ENCODE measurements around the gene DCST2.
A peak's percentile ranks its signal among the peaks of the same experiment; 100 is the strongest.

DCST2 gene

GRCh38 chr1:155013632-155014031 lies 19.9 kb downstream of the DCST2 start:
- H3K36me3 ChIP-seq (ENCODE audit: insufficient read depth, insufficient read length, low read length) = peaks cover 24% of the 10 kb centered on the region
- H3K27me3 ChIP-seq (ENCODE audit: insufficient read depth, insufficient read length) = no peaks in the 10 kb centered on the region
- peaks cover 35% of the 10 kb centered on the region for H3K4me1 ChIP-seq (ENCODE audit: insufficient read depth, insufficient read length)
- DNase-seq (ENCODE audit: low read depth, low spot score) = no peak
- H3K4me3 ChIP-seq (ENCODE audit: insufficient read length, low read depth) = no peak overlapping the region
- H3K9me3 ChIP-seq (ENCODE audit: insufficient read depth, low read length) = peaks cover 38% of the 10 kb centered on the region; the same call in 1 of the 2 replicates
- TF ChIP-seq SUZ12 (IDR thresholded peaks at IDR 0.05; ENCODE audit: extremely low read depth, insufficient read depth, insufficient read length) (no peak), YY1 (IDR thresholded peaks at IDR 0.05; ENCODE audit: insufficient read depth, insufficient read length) (no peak), ZNF274 (IDR thresholded peaks at IDR 0.05; ENCODE audit: low read depth, low read length) (no peak)
- no peak overlapping the region for H3K9ac ChIP-seq (ENCODE audit: insufficient read length, low read depth)

- peaks cover 39% of the 10 kb centered on the region for H3K4me1 ChIP-seq (ENCODE audit: insufficient read depth, insufficient read length)
- peaks cover 24% of the 10 kb centered on the region for H3K36me3 ChIP-seq (ENCODE audit: insufficient read depth, insufficient read length, low read length)
- no peak overlapping the region for H3K4me3 ChIP-seq (ENCODE audit: insufficient read length, low read depth)
- no peaks in the 10 kb centered on the region for H3K27me3 ChIP-seq (ENCODE audit: insufficient read depth, insufficient read length)
- peaks cover 31% of the 10 kb centered on the region; the same call in 1 of the 2 replicates for H3K9me3 ChIP-seq (ENCODE audit: insufficient read depth, low read length)
- no peak for DNase-seq (ENCODE audit: low read depth, low spot score)
- TF ChIP-seq YY1 (IDR thresholded peaks at IDR 0.05; ENCODE audit: insufficient read depth, insufficient read length) (no peak), SUZ12 (IDR thresholded peaks at IDR 0.05; ENCODE audit: extremely low read depth, insufficient read depth, insufficient read length) (no peak), ZNF274 (IDR thresholded peaks at IDR 0.05; ENCODE audit: low read depth, low read length) (no peak)
- peak overlapping the region; percentile 58 for H3K9ac ChIP-seq (ENCODE audit: insufficient read length, low read depth)
These were observed 20.6 kb downstream of the DCST2 start for GRCh38 chr1:155012776-155013602.

GRCh38 chr1:155012026-155012546 lies 21.5 kb downstream of the DCST2 start:
- DNase-seq (ENCODE audit: low read depth, low spot score) = peak; percentile 89
- Histone ChIP-seq H3K4me1 (ENCODE audit: insufficient read depth, insufficient read length) (peaks cover 35% of the 10 kb centered on the region), H3K4me3 (ENCODE audit: insufficient read length, low read depth) (no peak overlapping the region), H3K9ac (ENCODE audit: insufficient read length, low read depth) (peak overlapping the region; percentile 58), H3K9me3 (ENCODE audit: insufficient read depth, low read length) (peaks cover 22% of the 10 kb centered on the region; the same call in 1 of the 2 replicates), H3K27me3 (ENCODE audit: insufficient read depth, insufficient read length) (no peaks in the 10 kb centered on the region), H3K36me3 (ENCODE audit: insufficient read depth, insufficient read length, low read length) (peaks cover 24% of the 10 kb centered on the region)
- no peak for TF ChIP-seq YY1 (IDR thresholded peaks at IDR 0.05; ENCODE audit: insufficient read depth, insufficient read length)
- no peak for TF ChIP-seq SUZ12 (IDR thresholded peaks at IDR 0.05; ENCODE audit: extremely low read depth, insufficient read depth, insufficient read length)
- no peak for TF ChIP-seq ZNF274 (IDR thresholded peaks at IDR 0.05; ENCODE audit: low read depth, low read length)

GRCh38 chr1:155011437-155012025 lies 22.1 kb downstream of the DCST2 start:
- Histone ChIP-seq H3K4me3 (ENCODE audit: insufficient read length, low read depth) (no peak overlapping the region), H3K27me3 (ENCODE audit: insufficient read depth, insufficient read length) (no peaks in the 10 kb centered on the region), H3K9me3 (ENCODE audit: insufficient read depth, low read length) (peaks cover 17% of the 10 kb centered on the region; the same call in 1 of the 2 replicates), H3K9ac (ENCODE audit: insufficient read length, low read depth) (no peak overlapping the region), H3K36me3 (ENCODE audit: insufficient read depth, insufficient read length, low read length) (peaks cover 19% of the 10 kb centered on the region), H3K4me1 (ENCODE audit: insufficient read depth, insufficient read length) (peaks cover 35% of the 10 kb centered on the region)
- TF ChIP-seq ZNF274 (IDR thresholded peaks at IDR 0.05; ENCODE audit: low read depth, low read length) = no peak
- no peak for TF ChIP-seq YY1 (IDR thresholded peaks at IDR 0.05; ENCODE audit: insufficient read depth, insufficient read length)
- TF ChIP-seq SUZ12 (IDR thresholded peaks at IDR 0.05; ENCODE audit: extremely low read depth, insufficient read depth, insufficient read length) = no peak
- no peak for DNase-seq (ENCODE audit: low read depth, low spot score)

- TF ChIP-seq ZNF274 (IDR thresholded peaks at IDR 0.05; ENCODE audit: low read depth, low read length) (no peak), YY1 (IDR thresholded peaks at IDR 0.05; ENCODE audit: insufficient read depth, insufficient read length) (no peak), SUZ12 (IDR thresholded peaks at IDR 0.05; ENCODE audit: extremely low read depth, insufficient read depth, insufficient read length) (no peak)
- DNase-seq (ENCODE audit: low read depth, low spot score) = no peak
- Histone ChIP-seq H3K4me1 (ENCODE audit: insufficient read depth, insufficient read length) (peaks cover 35% of the 10 kb centered on the region), H3K36me3 (ENCODE audit: insufficient read depth, insufficient read length, low read length) (peaks cover 14% of the 10 kb centered on the region), H3K9me3 (ENCODE audit: insufficient read depth, low read length) (peaks cover 12% of the 10 kb centered on the region; the same call in 1 of the 2 replicates), H3K27me3 (ENCODE audit: insufficient read depth, insufficient read length) (no peaks in the 10 kb centered on the region), H3K9ac (ENCODE audit: insufficient read length, low read depth) (no peak overlapping the region), H3K4me3 (ENCODE audit: insufficient read length, low read depth) (no peak overlapping the region)
These were observed 22.6 kb downstream of the DCST2 start for GRCh38 chr1:155011004-155011416.

- Histone ChIP-seq H3K4me3 (ENCODE audit: insufficient read length, low read depth) (no peak overlapping the region), H3K9me3 (ENCODE audit: insufficient read depth, low read length) (peaks cover 5% of the 10 kb centered on the region; the same call in 1 of the 2 replicates), H3K36me3 (ENCODE audit: insufficient read depth, insufficient read length, low read length) (peaks cover 8% of the 10 kb centered on the region), H3K27me3 (ENCODE audit: insufficient read depth, insufficient read length) (no peaks in the 10 kb centered on the region), H3K9ac (ENCODE audit: insufficient read length, low read depth) (no peak overlapping the region), H3K4me1 (ENCODE audit: insufficient read depth, insufficient read length) (peaks cover 35% of the 10 kb centered on the region)
- no peak for DNase-seq (ENCODE audit: low read depth, low spot score)
- TF ChIP-seq SUZ12 (IDR thresholded peaks at IDR 0.05; ENCODE audit: extremely low read depth, insufficient read depth, insufficient read length) (no peak), YY1 (IDR thresholded peaks at IDR 0.05; ENCODE audit: insufficient read depth, insufficient read length) (no peak)
These were observed 23.2 kb downstream of the DCST2 start for GRCh38 chr1:155010211-155010918.
